ENCODE measurements around the gene ETNK1.
"Not testable (repeated sequence)": the region's sequence is repeated elsewhere in the genome, so short reads cannot be mapped to it uniquely, and the experiment has no call there.

The ETNK1 gene

DNA sequence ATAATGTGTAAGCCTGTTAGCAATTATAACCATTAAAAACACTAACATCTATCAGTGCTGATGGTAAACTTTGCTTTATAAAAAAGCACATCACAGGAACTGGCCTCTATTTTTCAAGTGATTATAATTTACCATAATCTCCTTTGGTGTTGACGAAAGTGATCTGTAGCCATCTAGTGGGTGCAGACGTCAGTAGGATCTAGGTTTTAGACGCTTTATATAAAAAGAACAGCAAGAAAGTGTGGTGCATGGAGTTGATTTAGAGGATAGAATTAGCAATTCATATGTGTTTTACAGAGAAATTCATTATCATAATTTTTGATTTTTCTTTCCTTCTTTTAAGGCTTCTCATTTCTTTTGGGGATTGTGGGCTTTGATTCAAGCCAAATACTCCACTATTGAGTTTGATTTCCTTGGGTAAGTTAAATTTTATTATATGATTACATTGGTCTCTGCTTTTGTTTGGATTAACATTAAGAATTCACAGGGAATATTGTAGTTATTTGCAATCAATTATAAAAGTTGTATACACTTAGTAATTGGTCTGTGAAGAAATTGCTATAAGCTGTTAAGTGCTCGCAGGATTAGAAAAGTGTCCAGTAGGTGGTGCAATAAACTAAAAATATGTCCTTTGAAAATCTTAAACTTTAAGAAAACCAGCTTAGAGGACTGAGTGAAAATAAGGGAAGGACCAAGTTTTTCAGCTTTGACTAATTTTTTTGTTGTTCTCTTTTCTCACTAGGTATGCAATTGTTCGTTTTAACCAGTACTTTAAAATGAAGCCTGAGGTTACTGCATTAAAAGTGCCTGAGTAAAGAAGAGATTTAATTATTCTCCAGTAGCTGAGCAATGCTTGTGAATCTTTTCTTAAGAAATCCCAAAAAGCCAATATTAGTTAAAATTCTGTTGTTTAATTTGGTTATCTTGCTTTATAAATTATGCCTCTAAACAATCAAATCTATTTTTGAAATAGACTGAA lies 59.5 kb downstream of the ETNK1 start:
- DNase-seq: no peak
- intact Hi-C loops (cut with DNase I): no loop called here

- no peak for DNase-seq
- intact Hi-C loops (cut with DNase I): no loop called here
Measured at GRCh38 chr12:22686193-22686592, 61.2 kb downstream of the ETNK1 start.

- no peak for DNase-seq
- intact Hi-C loops (cut with DNase I): no loop called here
Measured at GRCh38 chr12:22687361-22688076, 62.5 kb downstream of the ETNK1 start.

DNA sequence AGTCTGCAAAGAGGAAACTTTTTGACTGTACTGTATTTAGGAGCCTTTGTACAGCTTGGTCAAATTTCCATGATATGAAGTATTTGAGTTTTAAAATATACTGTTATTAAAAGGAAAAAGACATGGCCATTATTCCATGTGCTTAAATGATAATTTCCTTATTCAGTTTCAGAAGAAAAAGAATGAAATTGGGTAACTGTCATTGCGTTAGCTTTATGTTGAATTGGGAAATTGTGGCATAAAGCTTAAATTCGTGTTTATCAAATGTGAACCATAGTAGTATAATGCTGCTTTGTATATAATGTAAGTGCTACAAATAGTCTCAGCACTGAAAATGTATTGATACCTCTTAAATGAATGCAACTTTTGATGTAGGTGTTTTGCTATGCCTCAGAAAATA lies 64.9 kb downstream of the ETNK1 start:
- intact Hi-C loops (cut with DNase I): no loop called here

DNA sequence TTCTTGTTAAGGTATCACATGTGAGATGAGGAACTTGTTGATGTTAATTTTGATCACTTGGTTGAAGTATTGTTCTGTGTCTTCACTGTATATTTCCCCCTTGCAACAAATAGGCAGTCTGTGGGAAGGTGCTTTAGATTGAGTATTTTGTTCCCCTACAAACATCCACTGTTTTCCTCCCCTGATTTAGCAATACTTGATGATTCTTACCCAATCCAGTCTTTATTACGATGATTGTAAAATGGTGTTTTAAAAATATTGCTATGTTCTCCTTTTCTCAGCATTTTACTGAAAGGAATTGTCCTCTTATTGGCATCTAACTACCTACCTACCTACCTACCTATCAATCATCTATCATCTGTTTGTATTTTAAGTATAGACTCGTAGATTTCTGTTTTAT lies 66.3 kb downstream of the ETNK1 start:
- intact Hi-C loops (cut with DNase I): no loop called here

More for the DNA sequence above, 64.9 kb downstream of the ETNK1 start:
- no peak for DNase-seq

DNA sequence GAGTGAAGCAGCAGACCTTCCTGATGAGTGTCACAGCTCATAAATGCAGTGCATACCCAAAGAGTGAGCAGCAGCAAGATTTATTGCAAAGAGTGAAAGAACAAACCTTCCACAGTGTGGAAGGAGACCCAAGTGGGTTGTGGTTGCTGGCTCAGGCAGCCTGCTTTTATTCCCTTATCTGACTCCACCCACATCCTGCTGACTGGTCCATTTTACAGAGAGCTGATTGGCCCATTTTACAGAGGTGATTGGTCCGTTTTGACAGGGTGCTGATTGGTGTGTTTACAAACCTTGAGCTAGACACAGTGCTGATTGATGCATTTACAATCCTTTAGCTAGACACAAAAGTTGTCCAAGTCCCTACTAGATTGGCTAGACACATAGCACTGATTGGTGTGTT lies 67.5 kb downstream of the ETNK1 start:
- intact Hi-C loops (cut with DNase I); DNase-seq: not testable (repeated sequence)

More for the DNA sequence above, 66.3 kb downstream of the ETNK1 start:
- DNase-seq: no peak

GRCh38 chr12:22692964-22693555 lies 68.1 kb downstream of the ETNK1 start:
- peak in 4 of 10 donors; percentile 9 to 79 (median 67) for DNase-seq
- intact Hi-C loops (cut with DNase I): no loop called here

DNA sequence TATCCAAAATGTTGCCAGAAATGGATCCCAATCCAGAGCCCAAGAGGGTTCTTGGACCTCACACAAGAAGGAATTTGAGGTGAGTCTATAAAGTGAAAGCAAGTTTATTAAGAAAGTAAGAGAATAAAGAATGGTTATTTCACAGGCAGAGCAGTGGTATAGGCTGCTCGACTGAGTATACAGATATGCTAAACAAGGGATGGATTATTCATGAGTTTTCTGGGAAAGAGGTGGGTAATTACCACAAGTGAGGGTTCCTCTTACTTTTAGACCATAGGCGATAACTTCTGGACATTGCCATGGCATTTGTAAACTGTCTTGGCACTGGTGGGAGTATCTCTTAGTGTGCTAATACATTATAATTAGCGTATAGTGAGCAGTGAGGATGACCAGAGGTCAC lies 73.6 kb downstream of the ETNK1 start:
- no peak for DNase-seq
- intact Hi-C loops (cut with DNase I): no loop called here

- intact Hi-C loops (cut with DNase I); DNase-seq: not testable (repeated sequence)
Measured at GRCh38 chr12:22699705-22700104, 74.7 kb downstream of the ETNK1 start.

- intact Hi-C loops (cut with DNase I): no loop called here
- no peak for DNase-seq
Measured at GRCh38 chr12:22700106-22700505, 75.1 kb downstream of the ETNK1 start.

DNA sequence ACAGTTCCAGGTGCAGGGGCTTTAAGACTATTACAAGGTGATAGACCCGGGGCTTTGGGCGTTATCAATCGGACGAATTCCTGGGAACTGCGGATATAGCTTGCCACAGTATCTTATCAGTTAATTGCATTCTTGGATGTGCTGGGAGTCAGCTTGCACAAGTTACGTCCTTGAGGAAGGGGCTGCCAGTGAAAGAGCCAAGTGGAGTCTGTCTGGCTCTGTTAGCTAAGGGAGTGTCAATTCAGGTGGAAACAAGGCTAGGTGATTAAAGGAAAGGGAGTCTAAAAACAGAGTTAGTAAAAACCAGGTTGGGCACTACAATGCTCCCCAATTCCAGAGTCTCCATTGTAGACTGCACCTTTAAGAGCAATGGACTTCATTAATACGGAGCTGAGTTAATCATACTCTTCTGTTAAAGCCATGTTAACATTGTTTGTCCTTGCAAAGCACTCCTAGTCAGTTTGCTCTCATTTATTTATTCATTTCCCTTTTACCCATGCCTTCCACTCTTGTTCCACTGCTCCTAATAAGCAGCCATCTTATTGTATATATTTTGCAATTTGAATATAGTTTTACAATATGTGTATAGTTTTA lies 76.3 kb downstream of the ETNK1 start:
- intact Hi-C loops (cut with DNase I); DNase-seq: not testable (repeated sequence)

DNA sequence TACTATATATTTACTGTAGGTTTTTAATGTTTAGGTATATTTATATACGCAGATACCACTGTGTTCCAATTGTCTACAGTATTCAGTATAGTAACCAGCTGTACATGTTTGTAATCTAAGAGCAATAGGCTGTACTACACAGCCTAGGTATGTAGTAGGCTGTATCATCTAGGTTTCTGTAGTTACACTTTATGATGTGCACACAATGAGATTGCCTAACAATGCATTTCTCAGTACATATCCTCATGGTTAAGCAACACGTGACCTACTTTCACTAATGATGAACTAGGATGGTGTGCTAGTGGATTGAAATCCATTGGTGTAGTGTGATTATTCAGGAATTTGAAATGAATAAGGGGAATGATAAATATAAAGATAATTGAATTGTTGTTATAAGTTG lies 77.7 kb downstream of the ETNK1 start:
- intact Hi-C loops (cut with DNase I): no loop called here
- DNase-seq: no peak

- DNase-seq: no peak
Measured at GRCh38 chr12:22709292-22709691, 84.3 kb downstream of the ETNK1 start.

DNA sequence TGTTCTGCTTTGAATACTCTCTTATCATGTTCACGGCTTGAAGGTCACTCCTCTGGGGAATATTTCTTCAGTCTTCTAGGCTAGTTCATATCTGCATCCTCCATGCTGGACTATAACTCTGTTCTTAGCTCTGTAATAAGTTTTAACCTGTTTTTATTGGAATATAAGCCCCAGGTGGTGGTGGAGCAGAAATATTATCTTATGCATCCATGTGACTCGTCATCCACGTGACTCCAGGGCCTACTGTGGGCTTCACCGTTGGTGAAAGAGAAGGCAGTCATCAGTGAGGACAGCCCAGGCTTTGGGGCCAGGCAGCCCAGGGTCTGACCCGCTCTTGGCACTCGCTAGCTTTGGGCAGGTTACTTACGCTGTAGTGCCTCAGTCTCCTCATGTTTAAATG lies 87.1 kb downstream of the ETNK1 start:
- intact Hi-C loops (cut with DNase I): no loop called here
- peak in 1 of 10 donors; percentile 70 for DNase-seq

More at GRCh38 chr12:22709292-22709691, 84.3 kb downstream of the ETNK1 start:
- intact Hi-C loops (cut with DNase I): no loop called here

- DNase-seq: no peak
- intact Hi-C loops (cut with DNase I): no loop called here
Measured at GRCh38 chr12:22715254-22715653, 90.3 kb downstream of the ETNK1 start.

- no peak for DNase-seq
- intact Hi-C loops (cut with DNase I): no loop called here
Measured at GRCh38 chr12:22719745-22720144, 94.8 kb downstream of the ETNK1 start.

GRCh38 chr12:22722081-22722480 lies 97.1 kb downstream of the ETNK1 start:
- DNase-seq: no peak
- intact Hi-C loops (cut with DNase I): no loop called here

DNA sequence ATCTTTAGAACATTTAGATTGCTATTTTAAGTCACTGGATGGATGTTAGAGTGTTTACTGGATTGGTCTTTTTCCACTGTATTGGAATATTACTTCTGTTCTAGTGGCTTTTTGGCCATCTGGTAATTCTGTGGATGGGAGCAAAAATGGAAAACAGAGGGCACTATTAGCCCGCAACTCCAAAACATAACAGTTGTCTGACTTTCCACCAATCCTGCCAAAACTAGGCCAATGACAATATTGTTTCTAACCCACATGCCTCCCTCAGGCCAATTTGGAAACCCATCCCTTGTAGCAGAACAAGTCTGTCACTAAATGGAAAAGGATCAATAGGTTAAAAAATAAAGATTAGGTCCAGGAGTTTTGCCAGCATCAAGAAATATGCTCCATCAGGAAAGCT lies 97.8 kb downstream of the ETNK1 start:
- intact Hi-C loops (cut with DNase I): no loop called here
- DNase-seq: no peak

GRCh38 chr12:22728987-22729386 lies 104.0 kb downstream of the ETNK1 start:
- no peak for DNase-seq

DNA sequence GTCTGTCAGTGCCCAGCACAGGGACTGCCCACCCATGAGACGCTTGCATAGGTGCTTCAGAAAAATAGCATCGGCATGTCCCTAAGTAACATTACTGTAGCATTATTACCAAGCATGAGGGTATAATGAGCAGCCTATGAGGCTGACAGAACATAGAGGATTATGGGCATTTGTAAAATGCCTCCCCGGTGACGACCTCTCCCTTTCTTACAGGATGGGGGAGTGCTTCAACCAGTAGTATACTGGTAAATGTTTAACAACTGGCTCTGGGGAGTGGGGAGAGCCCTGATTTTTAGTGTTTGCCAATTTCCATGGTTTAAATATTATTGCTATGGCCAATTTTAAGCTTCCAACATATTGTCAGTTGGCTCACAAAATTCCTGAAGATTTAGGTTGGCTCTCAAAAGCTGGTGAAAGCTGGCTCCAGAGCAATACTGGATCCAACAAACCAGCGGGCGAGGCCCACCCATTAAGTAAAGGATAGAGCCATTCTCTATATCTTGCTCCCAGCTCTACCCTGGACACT lies 104.5 kb downstream of the ETNK1 start:
- intact Hi-C loops (cut with DNase I): no loop called here
- DNase-seq: no peak

More at GRCh38 chr12:22728987-22729386, 104.0 kb downstream of the ETNK1 start:
- intact Hi-C loops (cut with DNase I): no loop called here
